Activated CD8-positive, alpha-beta memory T cell treated with anti-CD3 and anti-CD28 coated beads for 24 hours (primary cell): ENCODE results near the gene FBN1.

Experiments
- DNase-seq: peaks from one replicate; pipeline ENCODE4 v3.0.0-alpha.2; 2020

FBN1 gene

GRCh38 chr15:48578965-48579364 is 66.5 kb downstream of the FBN1 start:
- DNase-seq: no peak

GRCh38 chr15:48577469-48577868 is 68.0 kb downstream of the FBN1 start:
- DNase-seq: no peak

GRCh38 chr15:48574187-48574586 is 71.3 kb downstream of the FBN1 start:
- DNase-seq: no peak

GRCh38 chr15:48573780-48574179 is 71.7 kb downstream of the FBN1 start:
- no peak for DNase-seq

- no peak for DNase-seq
These were observed 72.7 kb downstream of the FBN1 start for GRCh38 chr15:48572823-48573222.

GRCh38 chr15:48571510-48571909 is 74.0 kb downstream of the FBN1 start:
- no peak for DNase-seq

GRCh38 chr15:48570822-48571221 is 74.7 kb downstream of the FBN1 start:
- no peak for DNase-seq

GRCh38 chr15:48569591-48570302 is 75.8 kb downstream of the FBN1 start:
- no peak for DNase-seq

- DNase-seq: no peak
These were observed 78.8 kb downstream of the FBN1 start for GRCh38 chr15:48566668-48567067.

- no peak for DNase-seq
These were observed 79.7 kb downstream of the FBN1 start for GRCh38 chr15:48565560-48566482.

- no peak for DNase-seq
These were observed 80.8 kb downstream of the FBN1 start for GRCh38 chr15:48564690-48565089.

- DNase-seq: no peak
These were observed 81.6 kb downstream of the FBN1 start for GRCh38 chr15:48563934-48564333.

GRCh38 chr15:48560321-48561051 is 85.0 kb downstream of the FBN1 start:
- DNase-seq: no peak

GRCh38 chr15:48559285-48559684 is 86.2 kb downstream of the FBN1 start:
- DNase-seq: no peak

GRCh38 chr15:48558226-48558625 is 87.3 kb downstream of the FBN1 start:
- no peak for DNase-seq

- DNase-seq: no peak
These were observed 88.2 kb downstream of the FBN1 start for GRCh38 chr15:48557335-48557734.

GRCh38 chr15:48556159-48556897 is 89.2 kb downstream of the FBN1 start:
- DNase-seq: no peak

GRCh38 chr15:48555241-48555881 is 90.1 kb downstream of the FBN1 start:
- DNase-seq: no peak

- no peak for DNase-seq
These were observed 91.4 kb downstream of the FBN1 start for GRCh38 chr15:48554112-48554511.

GRCh38 chr15:48553559-48553958 is 92.0 kb downstream of the FBN1 start:
- no peak for DNase-seq

GRCh38 chr15:48550822-48551525 is 94.5 kb downstream of the FBN1 start:
- DNase-seq: no peak

GRCh38 chr15:48548455-48548854 is 97.1 kb downstream of the FBN1 start:
- DNase-seq: no peak
